ELF-1 (cell line): ENCODE data around the gene SIX1.

Source experiments
- DNase-seq: peaks from one replicate; pipeline ENCODE4 v3.0.0-alpha.2; 2016; ENCODE audit warnings: low read depth, low spot score

SIX1 gene

GRCh38 chr14:60642270-60643140, 6.8 kb downstream of the SIX1 start:
- DNase-seq = peak; percentile 77

- no peak for DNase-seq
Observed at GRCh38 chr14:60641742-60642269, 7.5 kb downstream of the SIX1 start.

GRCh38 chr14:60640859-60641741, 8.2 kb downstream of the SIX1 start:
- no peak for DNase-seq

GRCh38 chr14:60639674-60640073, 9.6 kb downstream of the SIX1 start:
- no peak for DNase-seq

GRCh38 chr14:60637479-60638315, 11.6 kb downstream of the SIX1 start:
- DNase-seq = peak; percentile 81

- no peak for DNase-seq
Observed at GRCh38 chr14:60636879-60637478, 12.3 kb downstream of the SIX1 start.

GRCh38 chr14:60634153-60634552, 15.1 kb downstream of the SIX1 start:
- DNase-seq = no peak

GRCh38 chr14:60632777-60633176, 16.5 kb downstream of the SIX1 start:
- DNase-seq = no peak

- DNase-seq = no peak
Observed at GRCh38 chr14:60632257-60632656, 17.0 kb downstream of the SIX1 start.

GRCh38 chr14:60631842-60632241, 17.4 kb downstream of the SIX1 start:
- DNase-seq = no peak

GRCh38 chr14:60630129-60630528, 19.1 kb downstream of the SIX1 start:
- no peak for DNase-seq

GRCh38 chr14:60628892-60629291, 20.4 kb downstream of the SIX1 start:
- DNase-seq = no peak

- DNase-seq = no peak
Observed at GRCh38 chr14:60622917-60623257, 26.4 kb downstream of the SIX1 start.

- DNase-seq = no peak
Observed at GRCh38 chr14:60622210-60622916, 26.9 kb downstream of the SIX1 start.

- no peak for DNase-seq
Observed at GRCh38 chr14:60621386-60621785, 27.9 kb downstream of the SIX1 start.

GRCh38 chr14:60618241-60618640, 31.0 kb downstream of the SIX1 start:
- DNase-seq = no peak

GRCh38 chr14:60616461-60616959, 32.8 kb downstream of the SIX1 start:
- no peak for DNase-seq

GRCh38 chr14:60602291-60602690, 47.0 kb downstream of the SIX1 start:
- DNase-seq = no peak

GRCh38 chr14:60599727-60600126, 49.5 kb downstream of the SIX1 start:
- no peak for DNase-seq

GRCh38 chr14:60596139-60596538, 53.1 kb downstream of the SIX1 start:
- no peak for DNase-seq
